Endothelial cell of hepatic sinusoid (primary cell): ENCODE measurements around the gene WDR86.

Source experiments
- in situ Hi-C: cut with HindIII; loops from 2 replicates; pipeline ENCODE4 v1.10.0; 2017; ENCODE audit warnings: low sequenced_read_pairs

Gene WDR86

DNA sequence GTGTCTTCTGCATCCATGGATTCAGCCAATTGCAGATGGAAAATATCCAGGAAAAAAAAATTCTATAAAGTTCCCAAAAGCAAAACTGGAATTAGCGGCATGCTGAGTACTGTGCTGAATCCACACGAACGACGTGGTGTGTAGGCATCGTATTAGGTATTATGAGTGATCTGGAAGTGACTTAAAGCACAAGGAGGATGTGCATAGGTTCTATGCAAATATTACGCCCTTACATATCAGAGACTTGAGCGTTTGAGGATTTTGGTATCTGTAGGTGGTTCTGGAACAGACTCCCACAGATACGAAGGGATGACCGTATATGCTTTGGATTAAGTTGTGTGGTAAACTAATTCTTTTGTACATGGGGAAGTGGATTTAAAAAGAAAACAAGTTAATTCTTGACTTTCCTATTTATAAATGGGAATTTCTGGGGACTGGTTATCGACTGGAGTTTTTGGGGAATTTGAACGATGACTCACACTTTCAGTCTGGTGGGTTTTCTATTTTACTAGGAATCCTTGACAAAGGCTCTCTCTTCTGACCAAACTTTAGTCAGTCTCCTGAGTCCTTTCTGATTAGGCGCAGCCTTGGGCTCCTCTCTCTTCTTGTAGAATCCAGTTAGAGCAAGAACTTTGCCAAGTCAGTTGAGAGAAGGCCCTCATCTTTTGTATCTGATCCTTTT is 73.7 kb downstream of the WDR86 start:
- in situ Hi-C loops, result no loop called here

DNA sequence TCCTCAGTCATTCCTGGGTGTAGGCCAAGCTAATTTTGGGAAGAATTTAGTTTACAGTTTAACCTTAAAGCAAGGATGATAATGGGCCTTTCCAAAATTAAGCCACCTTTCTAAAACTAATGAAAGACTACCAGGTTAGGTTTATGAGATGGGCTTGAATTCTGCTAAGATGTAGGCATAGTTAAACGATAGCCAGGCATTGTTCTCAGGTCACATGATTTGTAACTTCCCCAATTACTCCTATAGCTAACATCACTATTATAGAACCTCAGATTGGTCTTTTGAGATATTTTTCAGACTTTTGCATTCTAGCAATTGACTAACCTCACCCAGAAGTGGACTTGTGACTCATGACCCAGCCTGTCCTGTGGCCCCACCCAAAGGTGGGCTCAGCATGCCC is 75.2 kb downstream of the WDR86 start:
- in situ Hi-C loops, result no loop called here
